Stimulated activated CD4-positive, alpha-beta T cell treated with anti-CD3 and anti-CD28 coated beads, Interleukin-1b, Interleukin-23, amount 100 ng/mL, for 24 hours (primary cell): ENCODE measurements around the gene REXO1.
A peak's percentile ranks its signal among the peaks of the same experiment; 100 is the strongest.
"Not testable (repeated sequence)": the region's sequence is repeated elsewhere in the genome, so short reads cannot be mapped to it uniquely, and the experiment has no call there.

ENCODE experiments used
- DNase-seq, 4 experiments: peaks; one replicate each; pipeline ENCODE4 v3.0.0-alpha.2; 2020; ENCODE audit warnings: low read depth in 4 of 4, low spot score in 1 of 4

The REXO1 gene, protein sequence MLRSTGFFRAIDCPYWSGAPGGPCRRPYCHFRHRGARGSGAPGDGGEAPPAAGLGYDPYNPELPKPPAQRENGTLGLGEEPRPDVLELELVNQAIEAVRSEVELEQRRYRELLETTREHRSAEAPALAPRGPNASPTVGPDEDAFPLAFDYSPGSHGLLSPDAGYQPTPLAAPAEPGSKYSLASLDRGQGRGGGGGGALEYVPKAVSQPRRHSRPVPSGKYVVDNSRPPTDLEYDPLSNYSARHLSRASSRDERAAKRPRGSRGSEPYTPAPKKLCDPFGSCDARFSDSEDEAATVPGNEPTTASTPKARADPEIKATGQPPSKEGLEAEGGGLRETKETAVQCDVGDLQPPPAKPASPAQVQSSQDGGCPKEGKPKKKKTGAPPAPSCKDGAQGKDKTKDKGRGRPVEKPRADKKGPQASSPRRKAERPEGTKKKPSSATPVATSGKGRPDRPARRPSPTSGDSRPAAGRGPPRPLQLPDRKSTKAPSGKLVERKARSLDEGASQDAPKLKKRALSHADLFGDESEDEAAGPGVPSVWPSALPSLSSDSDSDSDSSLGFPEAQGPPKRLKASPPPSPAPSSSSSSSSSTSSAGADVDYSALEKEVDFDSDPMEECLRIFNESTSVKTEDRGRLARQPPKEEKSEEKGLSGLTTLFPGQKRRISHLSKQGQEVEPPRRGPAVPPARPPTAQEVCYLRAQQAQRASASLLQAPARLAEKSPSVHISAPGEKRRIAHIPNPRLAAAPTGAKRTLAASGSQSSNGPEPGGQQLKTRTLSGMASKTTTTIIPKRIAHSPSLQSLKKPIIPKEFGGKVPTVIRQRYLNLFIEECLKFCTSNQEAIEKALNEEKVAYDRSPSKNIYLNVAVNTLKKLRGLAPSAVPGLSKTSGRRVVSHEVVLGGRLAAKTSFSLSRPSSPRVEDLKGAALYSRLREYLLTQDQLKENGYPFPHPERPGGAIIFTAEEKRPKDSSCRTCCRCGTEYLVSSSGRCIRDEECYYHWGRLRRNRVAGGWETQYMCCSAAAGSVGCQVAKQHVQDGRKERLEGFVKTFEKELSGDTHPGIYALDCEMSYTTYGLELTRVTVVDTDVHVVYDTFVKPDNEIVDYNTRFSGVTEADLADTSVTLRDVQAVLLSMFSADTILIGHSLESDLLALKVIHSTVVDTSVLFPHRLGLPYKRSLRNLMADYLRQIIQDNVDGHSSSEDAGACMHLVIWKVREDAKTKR

GRCh38 chr19:1848399-1849131 lies at the start of gene REXO1:
REXO1 (minus strand) TSS chr19:1848483; CDS start chr19:1848358, 125 bp downstream.
- DNase-seq: peak; percentile 96 to 99 (median 97)

GRCh38 chr19:1896508-1896907 lies 48.2 kb upstream of the REXO1 start:
- DNase-seq: no peak

DNA sequence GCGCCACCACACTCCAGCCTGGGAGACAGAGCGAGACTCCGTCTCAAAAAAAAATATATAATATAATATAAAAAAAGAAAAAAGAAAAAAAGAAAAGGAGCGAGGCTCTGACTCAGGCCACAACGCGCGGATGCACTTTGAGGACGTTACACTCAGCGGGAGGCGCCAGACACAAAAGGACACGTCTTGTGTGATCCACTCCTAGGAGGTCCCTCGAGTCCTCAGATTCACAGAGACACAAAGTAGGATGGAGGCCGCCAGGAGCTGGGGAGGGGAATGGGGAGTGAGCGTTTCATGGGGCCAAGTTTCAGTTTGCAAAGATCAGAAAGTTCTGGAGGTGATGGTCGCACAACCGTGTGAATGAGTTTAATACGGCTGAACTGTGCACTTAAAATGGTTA lies 45.5 kb upstream of the REXO1 start:
- no peak for DNase-seq

GRCh38 chr19:1889907-1890306 lies 41.6 kb upstream of the REXO1 start:
- no peak for DNase-seq

DNA sequence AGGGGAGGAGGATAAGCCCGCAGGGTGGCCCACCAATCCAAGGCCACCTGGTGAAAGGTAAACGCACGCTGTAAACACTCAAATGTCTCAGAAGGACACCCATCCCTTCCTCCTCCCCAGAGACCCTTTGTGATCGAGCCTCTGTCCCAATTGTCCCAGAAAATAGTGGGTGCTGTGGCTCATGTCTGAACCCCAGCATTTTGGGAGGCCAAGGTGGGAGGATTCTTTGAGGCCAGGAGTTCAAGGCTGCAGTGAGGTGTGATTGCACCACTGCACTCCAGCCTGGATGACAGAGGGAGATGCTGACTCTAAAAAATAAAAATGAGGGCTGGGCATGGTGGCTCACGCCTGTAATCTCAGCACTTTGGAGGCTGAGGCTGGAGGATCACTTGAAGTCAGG lies 40.1 kb upstream of the REXO1 start:
- DNase-seq: no peak

DNA sequence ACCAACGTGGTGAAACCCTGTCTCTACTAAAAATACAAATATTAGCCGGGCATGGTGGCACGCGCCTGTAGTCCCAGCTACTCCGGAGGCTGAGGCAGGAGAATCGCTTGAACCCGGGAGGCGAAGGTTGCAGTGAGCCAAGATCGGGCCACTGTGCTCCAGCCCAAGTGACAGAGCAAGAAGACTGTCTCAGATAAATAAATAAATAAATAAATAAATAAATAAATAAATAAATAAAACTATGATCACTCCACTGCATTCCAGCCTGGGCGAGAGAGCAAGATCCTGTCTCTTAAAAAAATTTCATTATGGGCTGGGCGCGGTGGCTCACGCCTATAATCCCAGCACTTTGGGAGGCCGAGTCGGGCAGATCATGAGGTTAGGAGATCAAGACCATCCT lies 38.1 kb upstream of the REXO1 start:
- not testable (repeated sequence) for DNase-seq

DNA sequence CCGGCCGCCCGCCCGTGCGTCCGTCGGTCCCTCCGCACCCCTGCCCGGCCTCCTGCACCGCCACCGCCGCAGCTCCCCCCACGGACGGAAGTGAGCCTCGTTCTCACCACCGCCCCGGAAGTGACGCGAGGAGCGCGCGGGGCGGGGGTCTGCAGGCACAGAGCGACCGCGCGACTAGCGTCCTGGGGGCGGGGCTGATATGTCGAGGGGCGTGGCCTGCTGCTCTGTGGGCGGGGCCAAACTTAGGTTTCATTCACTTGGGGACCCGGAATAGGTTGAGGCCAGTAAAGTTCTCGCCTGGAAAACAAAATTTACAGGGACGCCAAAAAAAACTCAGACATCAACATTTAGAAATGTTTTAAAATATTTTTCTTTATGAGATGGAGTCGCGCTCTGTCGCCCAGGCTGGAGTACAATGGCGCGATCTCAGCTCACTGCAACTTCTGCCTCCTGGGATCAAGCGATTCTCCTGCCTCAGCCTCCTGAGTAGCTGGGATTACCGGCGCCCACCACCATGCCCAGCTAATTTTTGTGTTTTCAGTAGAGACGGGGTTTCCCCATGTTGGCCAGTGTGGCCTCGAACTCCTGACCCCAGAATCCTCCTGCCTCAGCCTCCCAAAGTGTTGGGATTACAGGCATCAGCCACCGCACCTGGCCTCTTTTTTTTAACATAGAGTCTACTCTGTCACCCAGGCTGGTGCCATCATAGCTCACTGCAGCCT lies 37.3 kb upstream of the REXO1 start, which contains the start of gene ABHD17A:
TSS of gene ABHD17A (minus strand) at position 99 of the 722 bp plus-strand sequence. CDS start 3,930 bp downstream, outside the sequence.
- DNase-seq: peak; percentile 91 to 97 (median 94)

- DNase-seq: no peak
Observed at GRCh38 chr19:1884719-1885334, 36.5 kb upstream of the REXO1 start.

GRCh38 chr19:1884291-1884718 lies 36.0 kb upstream of the REXO1 start:
- no peak for DNase-seq

DNA sequence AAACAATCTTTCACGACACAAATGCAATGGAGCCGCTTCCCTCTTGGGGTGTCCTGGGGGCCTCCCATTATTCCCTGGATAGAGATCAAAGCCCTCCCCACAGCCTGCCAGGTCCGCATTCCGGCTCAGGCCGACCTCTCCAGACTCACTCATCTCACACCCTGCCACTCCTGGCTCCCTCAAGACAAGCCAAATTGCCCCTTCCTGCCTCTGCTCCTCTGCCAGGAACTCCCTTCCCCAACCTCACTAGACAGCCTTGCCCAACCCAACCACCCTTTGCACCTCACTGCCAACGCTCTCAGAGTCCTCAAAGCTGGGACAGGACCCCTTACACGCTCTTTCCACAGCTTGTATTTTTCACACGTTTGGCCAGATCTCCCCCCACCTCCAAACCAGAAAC lies 35.5 kb upstream of the REXO1 start:
- no peak for DNase-seq

DNA sequence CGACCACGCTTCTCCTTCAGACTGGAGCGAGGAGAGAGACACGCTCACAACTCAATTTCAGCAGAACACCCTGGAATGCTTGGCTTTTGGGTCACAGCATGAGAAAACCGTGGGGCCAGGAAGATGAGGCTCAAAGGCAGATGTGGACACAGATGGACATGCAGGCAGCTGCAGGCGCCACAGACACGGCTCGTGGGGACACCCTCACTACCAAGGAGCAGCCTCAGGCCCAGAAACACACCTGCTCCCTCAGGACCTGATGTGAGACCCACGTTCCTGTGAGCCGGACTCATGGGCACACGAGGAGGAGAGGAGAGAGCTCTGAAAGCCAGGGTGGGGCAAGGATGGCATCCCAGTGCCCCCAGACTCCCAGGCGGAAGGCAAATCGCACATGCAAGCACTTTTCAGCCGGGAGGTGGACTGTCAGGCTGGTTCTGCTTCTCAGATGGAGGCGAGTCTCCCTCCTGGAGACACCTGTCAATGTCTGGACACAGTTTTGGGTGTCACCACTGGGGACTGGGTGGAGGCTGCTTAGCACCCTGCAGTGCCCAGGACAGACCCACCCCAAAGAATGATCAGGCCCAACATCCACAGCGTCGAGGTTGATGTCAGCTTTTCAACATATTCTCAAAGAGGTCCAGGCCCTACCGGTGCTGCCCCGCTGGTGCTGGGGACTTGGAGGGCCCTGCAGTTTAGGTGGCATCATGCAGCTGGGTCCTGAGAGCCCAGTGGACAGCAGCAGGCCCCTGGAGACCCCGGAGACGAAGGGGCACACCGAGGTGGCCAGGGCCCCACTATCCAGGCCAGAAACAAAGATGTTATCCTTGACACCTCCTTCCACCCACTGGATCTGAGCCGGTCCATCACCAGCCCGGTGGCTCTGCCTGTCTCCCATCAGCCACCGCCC lies 34.8 kb upstream of the REXO1 start:
- DNase-seq: no peak

DNA sequence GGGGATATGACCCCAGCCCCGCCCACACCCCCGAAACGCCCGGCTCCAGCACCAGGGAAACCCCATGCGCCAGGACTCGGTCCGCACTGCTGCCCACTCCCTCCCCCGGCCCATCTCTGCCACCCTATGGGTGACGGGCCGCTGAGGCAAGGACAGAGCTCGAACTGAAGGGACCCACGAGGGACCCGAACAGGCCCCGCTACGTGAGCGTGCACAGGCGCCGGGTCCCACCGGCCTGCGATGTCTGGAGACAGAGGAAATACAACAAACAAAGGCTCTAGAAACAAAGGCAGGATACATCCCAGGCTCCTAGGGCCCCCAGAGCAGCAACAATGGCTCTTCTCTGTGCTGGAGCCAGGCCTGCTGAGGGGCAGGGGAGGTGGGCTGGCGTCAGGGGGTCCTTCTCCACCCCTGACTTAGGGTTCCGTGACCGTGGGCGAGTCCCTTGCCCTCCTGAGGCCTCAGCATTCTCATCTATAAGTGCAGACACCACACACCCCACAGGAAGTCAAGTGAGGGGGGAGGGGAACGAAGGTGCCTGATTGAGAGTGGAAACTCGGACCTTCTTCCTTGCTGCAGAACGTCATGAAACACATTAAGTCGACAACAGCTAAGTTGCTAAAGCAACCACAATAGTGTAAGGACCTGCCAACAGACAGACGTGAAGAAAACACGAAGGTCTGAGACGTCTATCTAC lies 34.0 kb upstream of the REXO1 start:
- peak in 2 of 4 experiments; percentile 53 to 54 for DNase-seq

DNA sequence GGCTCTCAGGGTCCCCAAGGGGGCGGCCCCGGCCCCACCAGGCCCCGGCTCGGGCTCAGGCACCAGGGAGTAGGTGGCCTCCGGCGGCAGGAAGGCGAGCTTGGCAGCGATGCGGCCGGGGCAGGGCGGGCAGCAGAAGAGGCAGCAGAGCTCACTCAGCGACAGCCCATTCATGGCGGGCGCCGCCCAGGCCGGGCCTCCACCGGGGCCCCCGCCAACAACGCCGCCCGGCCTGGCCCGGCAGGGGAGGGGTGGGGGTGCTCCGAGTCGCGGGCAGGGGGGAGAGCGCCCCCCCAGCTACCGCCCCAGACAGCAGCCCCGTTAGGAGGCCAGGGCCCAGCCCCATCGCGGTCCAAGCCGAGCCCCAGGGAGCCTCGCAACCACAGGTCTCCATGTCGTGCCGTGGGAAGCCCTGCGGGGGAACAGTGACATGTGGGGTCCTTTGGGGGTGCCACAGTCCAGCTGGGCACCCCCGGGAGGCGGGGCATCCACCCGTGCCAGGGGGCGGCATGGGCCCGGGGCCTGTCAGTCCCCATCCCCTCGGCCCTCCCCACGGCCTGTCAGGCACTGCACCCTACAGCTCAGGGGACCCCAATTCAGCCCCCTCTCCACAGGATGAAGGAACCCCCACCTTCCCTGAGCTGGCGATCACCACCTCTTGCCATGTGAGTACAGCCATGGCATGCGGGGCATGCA lies 33.3 kb upstream of the REXO1 start:
- not testable (repeated sequence) for DNase-seq

GRCh38 chr19:1880611-1881392 lies 32.5 kb upstream of the REXO1 start:
- no peak for DNase-seq

GRCh38 chr19:1879982-1880381 lies 31.7 kb upstream of the REXO1 start:
- DNase-seq: not testable (repeated sequence)

DNA sequence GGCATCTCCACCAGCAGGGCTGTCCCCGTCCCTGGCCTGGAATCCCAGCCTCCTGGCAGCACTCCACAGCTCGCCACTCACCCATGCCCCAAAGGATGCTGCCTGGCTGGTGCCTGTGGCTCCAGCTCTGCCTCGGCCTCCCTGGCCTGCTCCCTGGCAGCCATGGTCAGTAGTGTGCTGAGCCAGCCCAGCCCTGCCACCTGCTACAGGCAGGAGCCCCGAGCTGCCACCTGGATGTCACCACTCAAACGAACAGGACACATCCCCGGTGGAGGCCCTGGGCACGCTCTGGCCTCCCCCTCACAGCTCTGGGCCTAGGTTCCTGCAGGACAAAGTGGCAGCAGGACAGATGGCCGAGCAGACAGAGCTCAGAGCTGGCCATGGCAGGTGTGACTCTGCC lies 30.3 kb upstream of the REXO1 start:
- DNase-seq: not testable (repeated sequence)
